HG03066 (cell line): ENCODE measurements around the gene RTKN2.

ENCODE experiments used
- ATAC-seq: cut with Tn5 transposase; IDR thresholded peaks from one replicate; pipeline ENCODE4 v1.9.1; 2021; ENCODE audit warnings: low read depth; ENCODE audit not compliant: unreplicated experiment

RTKN2 gene

DNA sequence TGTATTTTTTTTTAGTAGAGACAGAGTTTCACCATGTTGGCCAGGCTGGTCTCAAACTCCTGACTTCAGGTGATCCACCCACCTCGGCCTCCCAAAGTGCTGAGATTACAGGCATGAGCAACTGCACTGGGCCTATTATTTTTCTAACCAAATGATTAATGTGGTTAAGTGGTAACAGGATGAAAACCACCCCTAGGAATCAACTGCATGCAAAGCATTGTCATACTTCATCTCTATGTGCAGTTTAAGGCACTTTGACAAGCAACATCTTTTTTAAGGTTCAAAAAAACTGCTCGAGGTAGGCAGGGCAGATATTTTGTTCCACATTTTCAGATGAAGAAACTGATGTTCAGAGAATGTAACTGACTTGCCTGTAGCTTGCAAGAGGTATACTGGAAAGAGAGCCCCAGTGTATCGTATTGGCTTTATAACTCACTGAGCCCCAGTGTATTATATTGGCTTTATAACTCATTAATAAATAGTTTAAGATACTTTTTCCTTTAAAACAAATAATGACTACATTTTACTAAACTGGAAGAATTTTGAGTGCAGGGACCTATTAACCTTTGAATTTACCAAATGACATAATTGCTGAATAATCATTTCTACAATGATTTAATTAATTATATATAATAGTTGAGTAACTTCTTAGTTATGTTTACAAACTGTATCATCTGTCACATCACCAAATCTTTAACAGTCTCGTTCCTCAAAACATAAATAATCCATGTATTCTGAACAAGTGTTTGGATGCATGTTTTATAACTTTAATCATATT lies 38.1 kb downstream of the RTKN2 start:
- ATAC-seq, result no peak

GRCh38 chr10:62225362-62225761 lies 43.3 kb downstream of the RTKN2 start:
- no peak for ATAC-seq

DNA sequence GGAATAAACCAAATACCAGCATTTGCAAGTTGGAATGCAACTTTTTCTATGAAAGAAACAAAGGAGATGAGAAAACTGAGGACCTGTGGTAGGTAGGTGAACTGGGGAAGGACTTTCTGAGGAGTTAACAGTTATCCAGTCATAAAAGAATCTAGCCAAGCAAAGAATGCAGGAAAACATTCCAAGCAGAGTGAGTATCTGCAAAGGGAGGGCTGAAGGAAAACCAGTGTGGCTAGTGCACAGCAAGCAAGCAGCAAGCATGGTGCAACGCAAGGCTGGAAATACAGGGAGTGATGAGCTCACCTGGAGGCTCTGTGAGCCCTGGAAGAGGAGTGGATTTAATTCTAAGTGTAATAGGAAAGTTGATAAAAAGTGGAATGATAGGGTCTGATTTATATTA lies 44.0 kb downstream of the RTKN2 start:
- ATAC-seq, result no peak

DNA sequence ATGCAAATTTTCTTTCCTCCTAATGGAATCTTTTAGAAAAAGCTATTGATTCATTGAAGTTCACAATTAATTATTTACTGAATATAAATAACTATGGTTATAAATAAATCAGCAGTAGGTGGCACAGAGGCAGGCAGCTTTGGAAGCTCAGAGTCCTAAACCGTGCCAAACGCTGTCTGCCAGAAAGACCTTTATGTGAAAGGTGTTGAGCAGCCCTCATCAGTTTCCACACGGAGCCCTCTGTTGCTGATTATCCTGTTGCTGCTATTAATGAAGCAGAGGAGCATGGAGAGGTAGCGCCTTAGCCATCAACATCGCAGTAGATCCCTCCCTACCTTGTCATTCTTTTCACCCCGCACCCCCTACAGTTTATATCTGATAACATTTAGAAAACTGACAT lies 51.0 kb downstream of the RTKN2 start:
- ATAC-seq, result no peak

- ATAC-seq, result no peak
Observed at GRCh38 chr10:62214364-62214874, 54.2 kb downstream of the RTKN2 start.

DNA sequence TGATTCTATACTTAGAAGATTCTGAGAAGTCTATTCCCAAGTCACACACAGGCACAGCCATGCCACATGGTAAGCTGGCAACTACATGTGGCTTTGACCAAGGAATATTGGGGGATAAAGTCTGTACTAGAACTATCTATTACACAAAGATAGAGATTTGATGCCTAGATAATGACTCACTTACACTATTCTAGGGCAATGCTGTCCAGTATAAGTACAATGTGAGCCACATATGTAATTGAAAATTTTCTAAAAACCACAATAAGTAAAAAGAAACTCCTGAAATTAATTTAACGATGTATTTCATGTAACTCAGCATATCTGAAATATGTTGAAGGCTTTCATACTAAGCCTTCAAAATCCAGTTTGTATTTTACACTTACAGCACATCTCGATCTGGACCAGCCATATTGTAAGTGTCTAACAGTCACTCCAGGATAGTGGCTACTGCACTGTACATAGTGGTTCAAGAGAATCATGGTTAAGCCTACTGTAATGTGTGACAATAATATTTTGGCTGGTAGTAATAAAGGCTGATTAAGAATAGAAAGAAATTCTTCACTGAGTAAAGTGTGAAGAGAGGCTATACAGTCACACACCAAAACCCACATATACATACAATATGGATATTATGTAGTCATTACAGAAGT lies 62.8 kb downstream of the RTKN2 start:
- no peak for ATAC-seq

DNA sequence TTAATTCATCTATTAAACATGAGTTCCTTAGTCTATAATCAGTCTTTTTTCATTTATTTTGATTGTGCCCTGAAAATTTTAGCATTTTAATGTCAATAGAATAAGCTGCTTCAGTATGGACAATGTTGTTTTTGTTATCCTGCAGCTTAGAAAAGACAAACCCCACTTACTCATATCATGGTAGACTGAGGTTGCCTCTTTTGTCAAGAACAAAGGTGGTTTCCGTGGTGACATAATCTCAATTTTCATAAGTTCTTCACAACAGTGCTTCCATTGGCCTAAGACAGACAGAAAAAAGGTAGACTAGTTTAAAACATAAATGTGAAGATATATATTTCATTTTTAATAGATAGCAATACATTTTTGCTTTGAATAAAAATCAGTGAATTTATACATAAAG lies 69.1 kb downstream of the RTKN2 start:
- ATAC-seq, result no peak

DNA sequence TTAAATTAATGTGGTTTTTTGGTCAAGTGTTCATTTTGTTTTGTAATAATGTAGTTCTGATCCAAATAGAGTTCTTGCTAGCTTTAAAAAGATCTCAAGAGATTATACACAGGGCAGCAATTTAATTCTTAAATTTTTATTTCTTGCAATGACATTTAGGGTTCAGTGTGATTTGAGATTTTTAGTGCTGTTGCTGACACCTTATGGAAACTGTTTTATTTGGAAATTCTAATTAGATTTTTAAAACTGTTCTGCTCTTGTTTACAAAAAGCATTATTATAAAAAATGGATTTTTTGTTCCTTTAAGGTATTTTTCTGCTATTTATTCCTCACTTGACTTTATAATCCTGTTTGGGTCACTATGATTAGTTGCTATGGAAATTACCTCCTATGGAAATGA lies 72.1 kb downstream of the RTKN2 start:
- no peak for ATAC-seq

- ATAC-seq, result no peak
Observed at GRCh38 chr10:62195675-62195926, 73.0 kb downstream of the RTKN2 start.

DNA sequence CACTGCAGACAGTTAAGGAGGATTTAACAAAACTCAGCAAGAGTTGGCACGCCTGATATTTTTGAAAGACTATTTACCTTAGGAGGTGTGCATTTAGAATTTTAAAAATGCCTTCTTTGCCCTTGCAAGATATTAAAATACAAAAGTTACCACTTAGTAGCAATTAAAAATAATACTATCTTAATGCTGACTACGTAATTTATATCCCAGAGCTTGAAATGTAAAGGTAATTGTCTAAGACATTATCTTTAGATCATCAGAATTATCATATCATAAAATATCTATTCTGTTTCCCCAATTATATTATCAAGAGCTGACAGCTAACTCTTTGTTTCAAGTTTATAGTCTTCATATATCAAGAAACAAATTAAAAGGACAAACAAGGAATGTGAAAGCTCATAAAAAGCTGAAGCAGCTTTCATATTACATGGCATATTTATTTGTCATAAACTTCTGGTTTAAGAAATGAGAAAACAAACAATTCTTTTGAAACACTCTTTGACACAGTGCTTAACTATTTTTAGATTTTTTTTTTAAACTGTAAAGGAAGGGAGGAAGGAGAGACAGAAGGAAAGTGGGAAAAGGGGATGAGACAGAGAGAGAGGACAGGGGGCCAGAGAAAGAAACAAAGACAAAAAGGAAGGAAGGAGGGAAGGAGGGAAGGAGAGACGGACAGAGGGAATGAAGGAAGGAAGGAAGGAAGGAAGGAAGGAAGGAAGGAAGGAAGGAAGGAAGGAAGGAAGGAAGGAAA lies 73.5 kb downstream of the RTKN2 start:
- no peak for ATAC-seq

DNA sequence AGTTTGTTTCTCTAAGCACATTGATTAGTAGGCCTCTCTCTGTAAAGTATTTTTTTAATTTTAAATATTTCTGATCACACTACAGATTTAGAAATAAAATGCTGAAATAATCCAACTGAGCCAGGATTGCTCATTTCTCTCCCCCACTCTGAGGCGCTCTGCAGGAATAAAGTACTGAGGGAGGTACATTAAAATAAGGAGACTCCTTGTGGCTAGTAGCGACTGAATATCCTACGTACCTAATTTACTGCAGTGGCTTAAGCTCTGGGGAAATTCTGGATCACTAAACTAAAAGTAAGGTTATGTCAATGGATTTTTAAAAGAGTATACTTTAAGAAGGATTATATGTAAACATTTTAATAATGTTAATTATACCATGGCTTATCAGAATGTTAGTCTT lies 75.2 kb downstream of the RTKN2 start:
- ATAC-seq, result no peak

- ATAC-seq, result no peak
Observed at GRCh38 chr10:62189131-62189530, 79.5 kb downstream of the RTKN2 start.

DNA sequence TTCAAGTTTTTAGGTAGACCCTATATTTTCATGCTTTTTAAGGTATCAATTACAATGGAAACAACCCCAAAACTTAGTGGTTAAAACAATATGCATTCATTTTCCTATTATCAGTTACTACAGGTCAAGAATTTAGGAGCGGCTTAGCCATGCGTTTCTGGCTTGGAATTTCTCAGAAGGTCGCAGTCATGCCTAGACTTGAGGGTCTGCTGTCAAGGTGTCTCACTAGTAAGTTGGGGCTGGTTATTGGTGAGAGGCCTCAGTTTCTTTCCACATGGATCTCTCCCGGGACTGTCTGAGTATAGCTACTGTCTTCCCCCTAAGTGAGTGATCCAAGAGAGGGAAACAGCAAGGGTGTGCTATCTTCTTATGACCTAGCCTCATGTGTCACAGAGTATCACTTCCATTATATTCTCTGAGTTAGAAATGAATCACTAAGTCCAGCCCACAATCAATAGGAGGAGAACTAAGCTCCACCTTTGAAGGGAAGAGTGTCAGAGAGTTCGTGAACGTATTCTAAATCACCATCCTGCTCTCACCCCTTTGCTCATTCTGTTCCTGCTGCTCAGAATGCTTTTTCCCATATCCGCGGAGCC lies 80.5 kb downstream of the RTKN2 start:
- no peak for ATAC-seq

- ATAC-seq, result no peak
Observed at GRCh38 chr10:62186999-62187675, 81.5 kb downstream of the RTKN2 start.

- ATAC-seq, result no peak
Observed at GRCh38 chr10:62185919-62186692, 82.5 kb downstream of the RTKN2 start.

GRCh38 chr10:62183857-62184795 lies 84.5 kb downstream of the RTKN2 start:
- no peak for ATAC-seq

GRCh38 chr10:62183442-62183841 lies 85.2 kb downstream of the RTKN2 start:
- ATAC-seq, result peak; percentile 77

DNA sequence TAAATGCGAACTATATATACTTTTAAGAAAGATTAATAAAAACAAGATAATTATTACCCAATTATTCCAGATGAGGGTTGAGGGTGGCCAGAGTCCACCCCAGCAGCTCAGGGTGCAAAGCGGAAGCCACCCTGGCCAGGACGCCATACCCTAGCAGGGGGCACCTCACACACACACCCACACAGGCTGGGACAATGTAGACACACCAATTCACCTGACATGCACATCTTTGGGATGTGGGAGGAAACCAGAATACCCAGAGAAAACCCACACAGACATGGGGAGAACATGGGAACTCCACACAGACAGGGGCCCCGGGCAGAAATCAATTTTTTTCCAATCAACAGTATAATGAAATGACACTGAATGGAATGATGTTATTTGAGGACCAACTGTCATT lies 86.0 kb downstream of the RTKN2 start:
- ATAC-seq, result no peak

GRCh38 chr10:62182171-62182570 lies 86.5 kb downstream of the RTKN2 start:
- no peak for ATAC-seq
